ENCODE measurements around the gene NFX1.

The NFX1 gene

DNA sequence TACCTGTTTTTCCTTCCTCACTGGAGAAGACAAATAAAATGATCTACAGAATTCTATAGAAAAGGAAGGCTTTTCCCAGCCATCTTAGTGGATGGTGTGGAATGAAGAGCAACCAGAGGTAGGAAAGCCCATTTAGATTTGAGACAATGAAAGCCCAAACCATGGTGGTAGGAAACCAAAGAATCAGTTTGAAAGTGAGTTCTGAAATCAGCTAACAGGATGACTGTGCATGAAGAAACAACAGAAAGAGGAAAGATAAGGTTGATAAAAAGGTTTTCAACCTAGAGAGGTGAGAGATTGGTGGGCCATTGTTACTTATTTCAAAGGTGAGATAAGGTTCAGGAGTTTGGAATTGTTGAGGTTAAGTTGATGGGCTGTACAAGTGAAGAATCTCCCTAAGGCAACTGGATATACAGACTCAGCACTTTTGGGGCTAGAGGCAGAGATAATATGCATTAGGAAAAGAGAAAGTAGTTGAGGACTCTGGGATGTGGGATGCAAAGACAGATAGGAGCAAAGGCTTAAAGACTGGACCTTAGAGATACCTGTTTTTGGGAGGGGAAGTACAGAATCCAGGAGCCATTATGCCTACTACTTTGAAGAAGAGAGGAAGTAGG, 23.1 kb upstream of the NFX1 start:
- no peak for DNase-seq

DNA sequence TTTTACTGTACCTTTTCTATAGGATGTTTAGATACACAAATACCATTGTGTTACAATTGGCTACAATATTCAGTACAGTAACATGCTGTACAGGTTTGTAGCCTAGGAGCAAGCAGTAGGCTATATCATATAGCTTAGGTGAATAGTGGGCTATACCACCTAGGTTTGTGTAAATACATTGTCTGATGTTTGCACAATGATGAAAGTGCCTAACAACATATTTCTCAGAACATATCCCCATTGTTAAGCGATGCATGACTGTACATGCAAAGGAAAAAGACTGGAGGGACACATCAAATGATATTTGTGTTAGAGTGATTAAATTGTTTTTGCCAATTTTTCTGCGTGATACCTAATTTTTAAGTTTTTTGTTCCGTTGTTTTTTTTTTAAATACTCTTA, 20.2 kb upstream of the NFX1 start:
- DNase-seq = no peak

DNA sequence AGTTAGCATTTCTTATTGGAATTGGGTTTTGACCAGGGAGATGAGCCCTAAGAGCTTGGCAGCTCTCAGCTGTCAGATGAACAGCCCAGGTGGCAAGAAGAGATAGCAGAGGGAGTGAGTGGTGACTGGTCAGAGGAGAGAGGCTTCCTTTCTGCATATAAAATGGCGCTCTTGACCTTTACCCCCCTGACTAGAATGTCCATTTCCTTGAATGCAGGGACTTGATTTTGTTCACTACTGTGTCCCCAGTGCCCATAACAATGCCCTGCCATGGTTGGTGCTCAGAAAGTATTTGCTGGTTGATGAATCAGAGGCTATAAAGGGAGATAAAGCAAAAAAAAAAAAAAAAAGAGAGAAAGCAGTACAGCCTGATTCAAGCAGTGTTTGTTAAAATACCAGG, 18.3 kb upstream of the NFX1 start:
- DNase-seq = no peak

DNA sequence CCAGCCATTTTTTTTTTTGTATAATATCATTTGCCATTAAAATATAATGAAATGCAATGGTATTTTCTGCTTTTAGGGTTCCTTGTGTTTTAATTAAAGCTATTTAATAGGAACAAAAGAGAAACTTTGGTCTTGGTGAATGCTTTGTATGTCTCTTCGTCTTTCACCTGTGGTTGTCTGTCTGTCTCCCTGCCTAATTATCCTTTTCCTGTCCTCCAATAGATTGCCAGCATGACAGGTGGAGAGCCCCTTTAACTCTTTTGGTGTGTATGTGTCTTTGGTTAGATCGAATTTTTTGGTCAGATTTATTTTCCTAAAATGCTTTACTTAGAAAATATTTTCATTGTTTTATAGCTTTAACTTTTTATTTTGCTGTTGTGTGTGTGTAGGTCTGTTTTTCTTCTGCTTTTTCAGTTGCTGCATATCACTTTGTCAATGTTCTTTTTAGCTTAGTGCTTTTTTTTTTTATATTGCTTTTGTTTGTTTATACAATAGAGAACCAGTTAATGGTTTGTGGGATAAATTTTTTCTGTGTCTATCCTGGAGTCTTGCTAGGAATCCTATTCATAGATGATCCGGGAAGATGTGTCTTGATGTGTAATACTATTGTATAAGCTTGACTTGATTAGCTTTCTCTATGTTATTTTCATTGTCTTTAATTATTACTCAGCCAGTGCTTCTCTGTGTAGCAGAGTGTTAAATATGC, 16.9 kb upstream of the NFX1 start:
- no peak for DNase-seq

DNA sequence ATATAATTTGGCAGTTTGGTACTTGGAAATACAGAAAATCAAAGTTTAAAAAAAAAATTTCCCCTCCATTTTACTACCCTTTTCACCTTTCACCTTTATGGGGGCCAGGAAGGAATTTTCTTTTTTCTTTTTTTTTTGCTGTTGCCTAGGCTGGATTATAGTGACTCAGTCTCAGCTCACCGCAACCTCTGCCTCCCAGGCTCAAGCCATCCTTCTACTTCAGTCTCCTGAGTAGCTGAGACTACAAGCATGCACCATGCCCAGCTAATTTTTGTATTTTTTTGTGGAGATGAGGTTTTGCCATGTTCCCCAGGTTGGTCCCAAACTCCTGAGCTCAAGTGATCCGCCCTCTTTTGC, 16.4 kb upstream of the NFX1 start:
- DNase-seq = no peak

DNA sequence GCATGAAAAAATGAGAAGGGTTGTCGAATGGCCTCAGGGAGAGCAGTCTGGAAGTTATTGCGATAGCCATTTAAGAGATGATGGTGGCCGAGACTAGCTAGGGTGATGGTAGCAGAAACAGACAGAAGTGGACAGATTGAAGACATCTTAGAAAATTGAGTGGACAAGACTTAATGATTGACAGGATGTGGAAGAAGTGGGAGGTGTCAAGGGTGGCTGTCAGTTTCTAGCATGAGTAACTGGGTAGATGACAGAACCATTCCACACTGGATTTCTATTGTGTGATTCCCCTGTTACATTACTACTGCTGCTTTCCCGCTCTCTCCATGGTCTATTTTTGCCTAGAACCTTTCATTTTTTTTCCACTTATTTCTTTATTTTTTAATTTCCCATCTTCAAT, 12.8 kb upstream of the NFX1 start:
- no peak for DNase-seq

DNA sequence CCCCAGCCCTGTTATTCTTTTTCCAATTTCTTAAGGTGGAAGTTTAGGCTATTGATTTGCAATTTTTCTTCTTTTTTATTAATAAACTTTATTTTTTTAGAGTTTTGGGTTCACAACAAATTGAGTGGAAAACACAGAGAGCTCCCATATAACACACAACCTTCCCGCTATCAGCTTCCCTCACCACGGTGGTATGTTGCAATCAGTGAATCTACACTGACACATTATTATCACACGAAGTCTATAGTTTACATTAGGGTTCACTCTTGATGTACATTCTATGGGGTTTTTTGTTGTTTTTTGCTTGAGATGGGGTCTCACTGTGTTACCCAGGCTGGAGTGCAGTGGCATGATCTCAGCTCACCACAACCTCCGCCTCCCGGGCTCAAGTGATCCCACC, 4.8 kb upstream of the NFX1 start:
- no peak for DNase-seq

DNA sequence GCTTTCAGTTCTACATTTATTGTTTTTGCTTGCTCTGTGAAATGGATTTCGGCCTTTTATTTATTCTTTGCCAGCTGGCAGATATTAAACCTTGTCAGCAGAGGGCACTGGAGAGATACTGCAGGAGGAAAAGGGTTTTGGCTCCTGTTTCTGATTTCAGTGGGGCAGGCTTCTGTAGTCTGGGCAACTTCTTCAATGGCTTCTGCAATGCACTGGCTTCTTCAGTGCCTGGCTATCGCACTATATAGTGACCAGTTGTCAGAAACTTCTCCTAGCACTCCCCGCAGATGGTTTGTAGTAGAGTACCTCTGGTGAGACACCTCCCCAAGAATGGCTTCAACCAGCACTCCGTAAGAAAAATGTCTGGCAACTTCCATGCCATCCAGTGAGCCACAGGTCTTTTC, 3.2 kb upstream of the NFX1 start:
- peak; percentile 60 for DNase-seq

DNA sequence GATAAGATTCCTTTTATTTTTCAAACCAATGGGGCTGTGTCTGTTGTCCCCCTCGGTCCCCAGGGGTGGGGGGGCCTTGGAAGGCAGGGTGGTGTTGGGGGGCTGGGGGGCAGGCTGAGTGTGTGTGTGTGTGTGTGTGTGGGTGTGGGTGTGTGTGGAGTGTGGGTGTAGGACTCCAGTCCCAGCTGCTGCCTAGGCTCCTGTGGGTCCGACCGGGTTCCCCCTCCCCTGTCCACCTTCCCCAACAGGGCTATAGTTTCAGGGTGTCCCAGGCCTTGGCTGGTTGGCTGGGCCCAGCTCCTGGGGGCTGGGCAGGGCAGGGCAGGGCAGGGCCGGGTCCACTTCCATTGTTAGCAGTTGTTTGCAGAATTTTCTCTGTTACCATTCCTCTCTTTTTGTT, 2.1 kb upstream of the NFX1 start:
- no peak for DNase-seq

DNA sequence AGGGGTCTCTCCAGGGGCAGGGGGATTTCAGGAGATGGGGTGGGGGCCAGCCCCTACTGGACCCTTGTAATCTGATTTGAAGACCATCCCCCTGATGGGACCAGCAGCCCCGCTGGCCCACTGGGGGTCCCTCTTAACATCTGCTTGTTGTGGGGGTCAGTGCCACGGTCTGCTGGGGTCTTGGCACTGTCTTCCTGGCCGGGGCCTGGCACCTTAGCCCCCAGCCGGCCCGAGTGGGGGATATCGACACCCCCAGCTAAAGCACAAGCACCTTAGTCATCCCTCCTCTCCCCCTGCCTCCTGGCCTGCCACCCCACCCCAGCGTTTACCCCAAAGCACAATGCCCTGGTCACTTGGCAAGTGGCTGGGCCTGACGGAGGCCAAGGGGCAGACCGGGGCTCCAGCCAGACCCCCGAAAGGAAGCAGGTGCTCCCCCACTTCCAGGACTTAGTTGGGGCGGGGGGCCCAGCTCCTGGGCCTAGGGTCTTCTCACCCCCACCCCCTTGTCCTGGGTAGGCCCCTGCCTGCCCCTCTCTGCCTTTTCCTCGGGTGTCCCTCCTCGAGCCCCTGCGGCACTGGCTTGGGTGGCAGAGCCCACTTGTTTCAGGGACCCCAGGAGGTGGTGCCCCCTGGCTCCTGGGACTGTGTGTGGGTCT, 1.4 kb upstream of the NFX1 start:
- no peak for DNase-seq

DNA sequence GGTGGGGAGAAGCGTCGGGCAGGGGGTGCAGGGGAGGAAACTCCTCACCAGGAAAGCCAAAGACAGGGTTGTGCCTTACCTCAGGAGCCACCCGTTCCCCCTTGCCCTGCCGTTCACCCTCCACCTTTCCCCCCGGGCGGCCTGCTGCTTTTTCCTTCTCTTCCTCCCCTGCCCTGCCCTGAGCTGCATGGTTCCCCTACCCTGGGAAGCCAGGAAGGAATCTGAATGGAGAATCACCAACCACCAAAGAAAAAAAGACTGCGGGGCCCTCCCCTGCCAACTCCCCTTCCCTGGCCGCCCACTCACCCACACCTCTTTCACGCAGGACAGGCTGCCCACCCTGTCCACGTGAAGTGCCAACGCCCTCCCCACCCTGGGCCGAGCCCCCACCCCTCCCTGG, 820 bp upstream of the NFX1 start:
- DNase-seq = peak; percentile 19

DNA sequence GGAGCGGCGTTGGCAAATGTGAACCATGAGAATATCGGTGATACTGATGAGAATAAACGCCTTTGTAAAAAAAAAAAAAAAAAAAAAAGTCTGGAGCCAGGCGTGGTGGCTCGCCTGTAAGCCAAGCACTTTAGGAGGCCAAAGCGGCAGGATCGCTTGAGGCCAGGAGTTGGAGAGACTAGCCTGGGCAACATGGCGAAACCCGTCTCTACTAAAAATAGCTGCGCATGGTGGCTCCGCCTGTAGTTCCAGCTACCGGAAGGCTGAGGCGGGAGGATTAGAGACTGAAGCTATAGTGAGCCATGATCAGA, 425 bp upstream of the NFX1 start:
- no peak for DNase-seq

DNA sequence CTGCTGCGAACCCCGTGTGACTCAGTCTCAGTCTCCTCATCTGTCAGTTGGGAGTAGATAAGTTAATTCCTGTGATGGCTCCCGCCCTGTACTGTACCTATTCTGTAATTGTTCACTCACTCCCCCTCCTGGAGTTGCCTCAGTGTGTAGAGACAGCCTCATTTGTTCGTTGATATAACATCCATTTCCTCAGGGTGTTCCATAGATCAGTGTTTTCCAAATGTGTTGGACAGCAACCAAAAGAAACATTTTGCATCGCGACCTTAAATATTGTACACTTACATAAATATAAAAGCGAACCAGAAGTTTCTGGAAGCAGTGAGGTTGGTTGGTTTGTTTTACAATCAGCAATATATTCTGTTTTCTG, 698 bp downstream of the NFX1 start:
- no peak for DNase-seq

DNA sequence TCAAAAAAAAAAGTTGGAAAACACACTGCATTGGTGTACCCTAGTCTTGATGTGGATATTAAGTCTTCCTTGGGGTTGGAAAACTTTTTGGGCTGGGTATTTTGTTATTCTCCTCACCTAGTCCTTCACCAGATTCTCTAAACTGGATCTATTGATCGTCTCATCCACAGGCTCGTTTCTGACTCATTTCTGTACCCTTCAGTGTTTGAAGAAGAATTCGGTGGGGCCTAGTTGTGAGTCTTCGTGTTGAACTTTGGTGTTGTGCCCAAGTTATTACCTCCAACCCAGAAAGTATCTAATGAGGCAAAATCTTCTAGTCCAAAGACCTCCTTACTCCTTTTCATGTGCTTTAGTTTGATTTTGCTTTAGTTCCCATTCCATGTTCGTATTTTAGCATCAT, 1.6 kb downstream of the NFX1 start:
- no peak for DNase-seq

DNA sequence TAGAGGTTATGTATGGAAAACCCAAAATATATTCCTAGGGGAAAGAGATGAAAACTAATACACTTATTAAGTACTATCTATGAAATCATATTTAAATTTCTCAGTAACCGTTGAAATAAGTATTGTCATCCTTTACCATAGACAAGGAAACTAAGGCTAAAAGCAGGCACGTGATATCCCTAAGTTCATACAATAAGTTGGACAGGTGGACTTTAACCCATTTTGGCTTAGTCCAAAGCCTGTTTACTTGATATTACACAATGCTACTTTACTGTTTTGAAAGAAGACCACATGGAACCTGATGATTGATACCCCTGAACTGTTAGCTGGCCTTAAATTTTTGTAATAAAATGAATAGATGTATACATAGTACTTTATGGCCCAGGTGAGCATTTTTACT, 3.5 kb downstream of the NFX1 start:
- DNase-seq = no peak

DNA sequence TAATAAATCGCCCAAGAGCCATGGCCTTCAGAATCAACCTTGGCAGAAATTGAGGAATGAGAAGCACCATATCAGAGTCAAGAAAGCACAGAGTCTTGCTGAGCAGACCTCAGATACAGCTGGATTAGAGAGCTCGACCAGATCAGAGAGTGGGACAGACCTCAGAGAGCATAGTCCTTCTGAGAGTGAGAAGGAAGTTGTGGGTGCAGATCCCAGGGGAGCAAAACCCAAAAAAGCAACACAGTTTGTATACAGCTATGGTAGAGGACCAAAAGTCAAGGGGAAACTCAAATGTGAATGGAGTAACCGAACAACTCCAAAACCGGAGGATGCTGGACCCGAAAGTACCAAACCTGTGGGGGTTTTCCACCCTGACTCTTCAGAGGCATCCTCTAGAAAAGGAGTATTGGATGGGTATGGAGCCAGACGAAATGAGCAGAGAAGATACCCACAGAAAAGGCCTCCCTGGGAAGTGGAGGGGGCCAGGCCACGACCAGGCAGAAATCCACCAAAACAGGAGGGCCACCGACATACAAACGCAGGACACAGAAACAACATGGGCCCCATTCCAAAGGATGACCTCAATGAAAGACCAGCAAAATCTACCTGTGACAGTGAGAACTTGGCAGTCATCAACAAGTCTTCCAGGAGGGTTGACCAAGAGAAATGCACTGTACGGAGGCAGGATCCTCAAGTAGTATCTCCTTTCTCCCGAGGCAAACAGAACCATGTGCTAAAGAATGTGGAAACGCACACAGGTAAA, 4.5 kb downstream of the NFX1 start:
- no peak for DNase-seq

DNA sequence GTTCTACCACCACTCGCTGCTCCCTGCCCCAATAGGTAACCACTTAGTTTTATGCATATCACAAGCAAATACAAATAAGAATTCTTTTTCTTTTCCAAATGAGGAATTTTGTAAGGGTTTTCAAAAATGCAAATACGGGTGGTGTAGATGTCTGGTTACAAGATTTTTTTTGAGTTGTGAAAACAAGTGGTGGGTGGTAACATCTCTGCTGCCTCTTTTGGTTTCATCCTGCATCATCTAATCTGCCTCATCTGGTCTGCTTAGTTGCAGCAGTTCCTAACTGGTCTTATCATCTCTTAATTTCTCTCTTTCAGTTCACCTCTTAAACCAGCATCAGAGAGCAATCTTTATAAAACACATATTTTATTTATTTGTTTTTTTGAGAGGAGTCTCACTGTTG, 5.3 kb downstream of the NFX1 start:
- no peak for DNase-seq

DNA sequence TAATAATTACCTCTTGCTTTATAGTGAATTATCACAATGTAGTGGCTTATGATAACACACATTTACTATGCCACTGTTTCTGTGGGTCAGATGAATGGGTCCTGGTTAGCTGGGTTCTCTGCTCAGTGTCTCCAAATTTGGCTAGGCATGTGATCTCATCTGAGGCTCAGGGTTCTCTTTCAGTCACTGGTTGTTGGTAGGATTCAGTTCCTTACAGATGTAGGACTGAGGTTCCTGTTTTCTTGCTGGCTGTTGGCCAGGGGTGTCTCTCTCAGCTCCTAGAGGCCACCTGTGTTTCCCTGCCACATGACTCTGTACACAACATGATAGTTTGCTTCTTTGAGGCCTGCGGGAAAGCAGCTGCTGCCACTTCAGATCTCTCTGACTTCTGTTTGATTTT, 7.1 kb downstream of the NFX1 start:
- peak; percentile 72 for DNase-seq

DNA sequence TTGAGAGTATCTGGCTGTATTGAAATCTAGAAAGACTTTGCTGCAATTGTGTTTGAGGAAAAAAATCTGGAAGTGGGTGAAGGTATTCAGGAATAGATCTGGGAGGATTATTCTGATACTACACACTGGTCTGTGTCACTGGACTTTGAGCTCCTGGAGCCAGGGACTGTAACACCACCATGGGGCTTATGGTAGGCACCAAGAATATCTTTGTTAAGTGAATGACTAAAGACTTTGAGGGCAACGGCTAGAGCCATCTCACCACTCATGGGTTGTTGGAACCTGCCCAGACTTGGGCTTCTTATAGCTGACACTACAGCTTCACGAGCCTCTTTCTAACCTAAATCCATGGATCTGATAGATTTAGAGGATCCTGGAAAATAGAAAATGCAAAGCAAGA, 10.2 kb downstream of the NFX1 start:
- no peak for DNase-seq

DNA sequence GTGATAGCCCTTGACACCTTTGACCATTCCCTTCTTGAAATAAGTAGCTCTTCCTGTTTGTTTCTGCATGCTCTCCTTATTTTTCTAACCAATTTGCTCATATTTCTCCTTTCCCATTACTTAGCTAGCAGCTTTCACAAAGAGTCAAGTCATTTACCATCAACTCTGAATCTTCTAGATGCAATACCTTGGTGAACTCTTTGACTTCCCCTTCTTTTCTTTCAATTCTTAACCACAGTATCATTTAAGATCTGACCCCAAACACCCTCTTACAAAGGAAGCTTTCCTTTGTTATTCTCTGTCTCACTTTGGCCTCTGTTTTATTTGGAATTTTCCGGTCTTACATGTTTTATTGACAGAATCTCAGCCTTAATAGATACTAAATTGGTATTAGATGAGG, 14.0 kb downstream of the NFX1 start:
- DNase-seq = no peak

DNA sequence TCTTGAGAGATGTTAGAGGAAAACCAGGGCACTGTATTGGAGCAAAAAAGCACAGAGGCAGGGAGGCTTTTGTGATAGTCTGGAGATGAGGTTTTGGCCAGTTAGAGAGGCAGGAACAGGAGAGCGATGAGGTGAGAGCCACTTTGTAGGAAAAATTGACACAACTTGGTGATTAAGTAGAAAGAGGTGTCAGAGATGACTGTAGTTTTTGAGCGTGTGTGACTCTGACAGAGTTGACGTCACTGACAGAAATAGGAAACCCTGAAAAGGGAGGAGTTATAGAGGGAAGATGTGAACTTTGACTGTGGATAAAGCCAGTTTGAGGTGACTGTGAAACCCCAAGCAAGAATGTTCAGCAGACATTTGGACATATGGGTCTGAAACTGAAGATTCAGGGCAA, 15.7 kb downstream of the NFX1 start:
- DNase-seq = no peak

DNA sequence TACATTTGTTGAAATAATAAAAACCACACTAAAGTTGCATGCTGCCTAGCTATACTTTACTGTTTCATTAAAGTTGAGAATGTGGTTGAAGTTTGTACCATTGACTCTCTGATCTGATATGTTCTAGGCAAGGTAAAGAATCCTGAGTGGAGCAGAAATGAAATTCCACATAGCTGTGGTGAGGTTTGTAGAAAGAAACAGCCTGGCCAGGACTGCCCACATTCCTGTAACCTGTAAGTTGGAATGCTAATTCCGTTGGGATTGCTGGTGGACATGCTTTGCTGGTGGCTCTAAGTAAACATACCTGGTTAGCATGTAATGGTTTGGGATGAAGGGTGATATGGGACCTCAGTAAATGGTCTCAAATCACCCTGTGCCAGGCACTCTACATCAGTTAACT, 16.8 kb downstream of the NFX1 start:
- no peak for DNase-seq

DNA sequence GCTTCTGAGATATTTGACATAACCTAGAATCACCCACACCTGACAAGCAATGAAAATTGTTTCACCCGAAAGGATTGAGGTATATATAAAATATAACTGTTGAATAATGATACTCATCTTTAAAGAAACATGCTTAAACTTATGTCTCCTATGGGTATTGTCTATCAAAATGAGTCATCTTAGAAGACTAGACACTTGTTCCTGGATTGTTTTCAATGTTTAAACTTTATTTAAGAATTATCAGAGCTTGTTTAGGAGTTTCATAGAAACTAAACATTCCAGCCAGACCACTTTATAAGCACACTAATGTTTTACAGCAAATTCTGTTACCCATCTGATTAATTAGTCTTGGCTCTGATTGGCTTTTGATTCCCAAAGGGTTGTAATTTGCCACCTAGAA, 19.6 kb downstream of the NFX1 start:
- DNase-seq = no peak

DNA sequence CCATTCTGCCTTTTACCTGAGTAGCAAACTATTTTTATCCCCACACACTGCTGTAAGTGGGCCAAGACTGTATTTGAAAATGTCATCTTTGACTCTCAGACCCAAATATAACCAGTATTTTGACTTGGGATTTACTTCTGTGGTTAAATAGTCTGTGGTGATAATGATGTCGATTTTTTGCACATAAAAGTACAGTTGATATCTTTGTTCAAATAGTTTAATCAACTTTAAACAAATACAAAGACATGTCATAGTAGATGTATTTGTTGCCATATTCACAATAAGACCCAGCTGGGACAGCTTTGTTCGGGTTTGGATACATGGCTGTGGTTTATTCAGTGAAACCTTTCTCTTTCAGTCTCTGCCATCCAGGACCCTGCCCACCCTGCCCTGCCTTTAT, 20.4 kb downstream of the NFX1 start:
- no peak for DNase-seq
